ENCODE measurements around the gene PAEP.

PAEP gene

DNA sequence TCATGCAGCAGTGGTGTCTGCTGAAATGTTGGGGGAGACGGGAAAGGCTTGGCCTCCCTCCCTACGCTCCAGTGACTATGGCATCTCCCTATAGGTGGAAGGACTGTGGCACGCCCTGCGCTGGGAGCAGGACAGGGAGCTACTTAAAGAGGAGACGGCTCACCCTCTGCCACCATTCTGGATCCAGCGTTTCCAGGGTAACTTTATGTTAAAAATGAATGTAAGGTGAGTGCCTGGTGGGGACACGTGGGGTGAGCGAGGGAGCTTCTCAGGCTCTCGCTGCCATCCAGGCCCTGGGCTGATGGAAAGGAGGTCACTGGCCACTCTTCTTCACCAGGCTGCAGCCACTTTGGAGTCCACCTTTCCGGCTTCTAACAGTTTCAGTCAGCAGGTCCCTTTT lies 15.7 kb downstream of the PAEP start:
- DNase-seq (ENCODE audit: extremely low read depth, low read depth): no peak

GRCh38 chr9:135579356-135579755 lies 17.8 kb downstream of the PAEP start:
- TF ChIP-seq CTCF (IDR thresholded peaks at IDR 0.05; ENCODE audit: low read depth, low read length): no peak
- DNase-seq (ENCODE audit: extremely low read depth, low read depth): no peak

More for the DNA sequence above, 15.7 kb downstream of the PAEP start:
- no peak for TF ChIP-seq CTCF (IDR thresholded peaks at IDR 0.05; ENCODE audit: low read depth, low read length)

DNA sequence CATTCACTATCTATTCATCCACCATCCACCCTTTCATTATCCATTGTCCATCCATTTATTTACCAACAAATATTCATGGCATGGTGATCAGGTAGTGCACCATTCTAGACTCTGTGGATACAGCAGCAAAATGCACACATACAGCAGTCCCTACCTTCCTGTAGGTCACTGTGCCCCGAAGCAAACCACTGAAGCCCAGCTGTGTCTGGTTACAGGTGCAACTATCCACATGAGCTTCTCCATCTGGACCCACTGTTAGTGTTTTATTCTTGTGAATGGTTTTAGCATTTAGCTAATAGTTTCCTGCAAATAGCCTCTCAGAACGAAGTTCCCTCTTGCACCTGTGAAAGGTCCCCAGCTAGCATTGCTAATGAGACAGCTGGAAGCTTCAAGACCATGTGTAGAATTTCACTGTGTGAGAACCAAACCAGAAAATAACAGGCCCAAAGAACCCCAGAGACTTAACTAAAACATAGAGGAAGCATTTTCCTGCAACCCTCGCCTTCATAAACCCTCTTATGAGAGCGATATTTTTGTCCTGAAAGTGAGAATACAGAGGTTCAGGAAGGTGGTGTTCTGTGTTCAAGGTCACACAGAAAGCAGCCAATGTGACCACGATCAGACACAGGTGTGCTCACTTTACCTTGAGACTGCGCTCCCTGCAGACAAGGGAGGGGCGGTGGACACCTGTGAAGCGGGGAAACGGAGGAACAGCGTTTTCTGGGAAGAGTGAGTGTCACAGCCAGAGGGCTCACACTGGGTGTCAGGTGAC lies 18.5 kb downstream of the PAEP start:
- no peak for DNase-seq (ENCODE audit: extremely low read depth, low read depth)
- no peak for TF ChIP-seq CTCF (IDR thresholded peaks at IDR 0.05; ENCODE audit: low read depth, low read length)

- no peak for TF ChIP-seq CTCF (IDR thresholded peaks at IDR 0.05; ENCODE audit: low read depth, low read length)
- no peak for DNase-seq (ENCODE audit: extremely low read depth, low read depth)
Observed at GRCh38 chr9:135580664-135581380, 19.3 kb downstream of the PAEP start.

- no peak for DNase-seq (ENCODE audit: extremely low read depth, low read depth)
- TF ChIP-seq CTCF (IDR thresholded peaks at IDR 0.05; ENCODE audit: low read depth, low read length): no peak
Observed at GRCh38 chr9:135581636-135582426, 20.3 kb downstream of the PAEP start.

- no peak for DNase-seq (ENCODE audit: extremely low read depth, low read depth)
- TF ChIP-seq CTCF (IDR thresholded peaks at IDR 0.05; ENCODE audit: low read depth, low read length): no peak
Observed at GRCh38 chr9:135582541-135582940, 21.0 kb downstream of the PAEP start.

Data from AG09319 (cell line).